GM12873 (cell line): ENCODE results near the gene RNF181.

ENCODE experiments used
- CTCF ChIP-seq: IDR thresholded peaks from 2 replicates; pipeline ENCODE4 v1.5.1; 2012; ENCODE audit warnings: low read depth, mild to moderate bottlenecking, moderate library complexity, low read length, control low read depth; ENCODE audit not compliant: insufficient read depth; ENCODE audit errors: missing control alignments

The RNF181 gene

GRCh38 chr2:85615413-85615728 is 19.8 kb downstream of the RNF181 start:
- TF ChIP-seq CTCF, result no peak

- TF ChIP-seq CTCF, result no peak
These were observed 24.1 kb downstream of the RNF181 start for GRCh38 chr2:85619617-85620016.

GRCh38 chr2:85621338-85621737 is 25.8 kb downstream of the RNF181 start:
- TF ChIP-seq CTCF, result no peak

DNA sequence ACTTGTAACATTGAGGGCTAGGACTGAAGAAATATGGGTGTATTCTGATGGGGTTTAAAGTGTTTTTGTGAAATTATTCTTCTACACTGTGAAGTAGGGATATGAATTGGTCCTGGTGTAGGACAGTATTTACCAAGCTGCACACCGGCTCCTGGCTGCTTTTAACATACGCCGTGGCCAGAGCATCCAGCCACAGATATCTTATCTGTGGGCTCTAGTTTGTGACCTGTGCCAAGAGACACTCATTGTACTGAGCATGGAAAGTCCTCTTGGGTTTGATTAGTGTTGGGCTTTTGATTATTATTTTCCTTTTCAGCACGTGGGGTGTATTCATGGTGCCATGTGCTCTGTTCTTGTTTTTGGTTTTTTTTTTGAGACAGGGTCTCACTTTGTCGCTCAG is 28.4 kb downstream of the RNF181 start:
- TF ChIP-seq CTCF, result no peak

GRCh38 chr2:85628658-85629057 is 33.1 kb downstream of the RNF181 start:
- no peak for TF ChIP-seq CTCF

GRCh38 chr2:85631316-85631715 is 35.8 kb downstream of the RNF181 start:
- TF ChIP-seq CTCF, result no peak

- no peak for TF ChIP-seq CTCF
These were observed 39.5 kb downstream of the RNF181 start for GRCh38 chr2:85635011-85635410.

GRCh38 chr2:85635636-85636035 is 40.1 kb downstream of the RNF181 start:
- TF ChIP-seq CTCF, result no peak
